Activated T-cell treated with anti-CD3 and anti-CD28 coated beads, Interleukin-2, amount 50 U/mL, for 4 hours (primary cell): Measurements from ENCODE around the gene RPS8. TPM values are rescaled to one million over a fixed set of nuclear protein-coding genes. Genes with fewer than 3 reads are reported as not detected.
A peak's percentile ranks its signal among the peaks of the same experiment; 100 is the strongest.
"Not testable (repeated sequence)": the region's sequence is repeated elsewhere in the genome, so short reads cannot be mapped to it uniquely, and the experiment has no call there.

ENCODE experiments used
- ATAC-seq, 2 donors: fragments of 200-7000 bp; cut with Tn5 transposase; one replicate each; pipeline ENCODE4 v1.10.0; 2021
- DNase-seq: peaks from one replicate; pipeline ENCODE4 v3.0.0-alpha.2; 2020
- H3K27me3 Mint-ChIP-seq: one replicate; pipeline ENCODE4 v1.8.0; 2021; ENCODE audit warnings: low read depth, mixed read lengths
- H3K36me3 Mint-ChIP-seq: one replicate; pipeline ENCODE4 v1.8.0; 2022; ENCODE audit warnings: mixed read lengths; ENCODE audit not compliant: insufficient read depth
- H3K4me1 Mint-ChIP-seq: one replicate; pipeline ENCODE4 v1.8.0; 2021; ENCODE audit warnings: low read depth, mixed read lengths
- H3K4me3 Mint-ChIP-seq: one replicate; pipeline ENCODE4 v1.8.0; 2021; ENCODE audit warnings: mild to moderate bottlenecking, moderate library complexity, mixed read lengths
- H3K9me3 Mint-ChIP-seq: one replicate; pipeline ENCODE4 v1.8.0; 2021; ENCODE audit warnings: mixed read lengths
- total RNA-seq, 3 donors: library from RNA; stranded (reverse); gene quantifications; one replicate each; pipeline ENCODE4 v1.2.1, GENCODE V29; 2021

Gene RPS8
- total RNA-seq, 3 donors from 2014 or later, result 2,825 to 3,013 (median 2,945) TPM

- Mint-ChIP-seq H3K36me3 (peaks cover 55% of the 10 kb centered on the region), H3K4me1 (peaks cover 72% of the 10 kb centered on the region), H3K27me3 (no peaks in the 10 kb centered on the region), H3K4me3 (peak overlapping the region; percentile 93), H3K9me3 (no peaks in the 10 kb centered on the region)
- ATAC-seq, result no peak
- DNase-seq, result no peak
These were observed 30.1 kb downstream of the RPS8 start for GRCh38 chr1:44805311-44806024.

- DNase-seq, result no peak
- Mint-ChIP-seq H3K27me3 (no peaks in the 10 kb centered on the region), H3K4me3 (peak overlapping the region; percentile 93), H3K36me3 (peaks cover 54% of the 10 kb centered on the region), H3K9me3 (no peaks in the 10 kb centered on the region), H3K4me1 (peaks cover 79% of the 10 kb centered on the region)
- no peak for ATAC-seq
These were observed 30.8 kb downstream of the RPS8 start for GRCh38 chr1:44806025-44806703.

GRCh38 chr1:44806704-44807363, 31.5 kb downstream of the RPS8 start, which contains the start of gene DYNLT4:
DYNLT4 (minus strand) TSS chr1:44807351; CDS start chr1:44806668, 683 bp downstream.
- H3K36me3 Mint-ChIP-seq, result peaks cover 55% of the 10 kb centered on the region
- no peaks in the 10 kb centered on the region for H3K27me3 Mint-ChIP-seq
- no peaks in the 10 kb centered on the region for H3K9me3 Mint-ChIP-seq
- peaks cover 84% of the 10 kb centered on the region for H3K4me1 Mint-ChIP-seq
- no peak for DNase-seq
- peak; percentile 5 to 6 for ATAC-seq
- peak within 1 kb of the TSS; percentile 71 for H3K4me3 Mint-ChIP-seq

- peak; percentile 85 for DNase-seq
- peaks cover 49% of the 10 kb centered on the region for H3K36me3 Mint-ChIP-seq
- peak overlapping the region; percentile 71 for H3K4me3 Mint-ChIP-seq
- peak; percentile 60 to 64 for ATAC-seq
- H3K27me3 Mint-ChIP-seq, result no peaks in the 10 kb centered on the region
- H3K4me1 Mint-ChIP-seq, result peaks cover 83% of the 10 kb centered on the region
- no peaks in the 10 kb centered on the region for H3K9me3 Mint-ChIP-seq
These were observed 32.2 kb downstream of the RPS8 start for GRCh38 chr1:44807364-44808062.

GRCh38 chr1:44808063-44808937, 33.0 kb downstream of the RPS8 start, which contains the start of gene BTBD19:
BTBD19 (plus strand) TSS chr1:44808523; CDS start chr1:44808821, 298 bp downstream.
- H3K4me1 Mint-ChIP-seq, result peaks cover 76% of the 10 kb centered on the region
- peak within 1 kb of the TSS; percentile 71 for H3K4me3 Mint-ChIP-seq
- no peaks in the 10 kb centered on the region for H3K27me3 Mint-ChIP-seq
- peak; percentile 72 for DNase-seq
- ATAC-seq, result peak; percentile 56 to 65
- peaks cover 42% of the 10 kb centered on the region for H3K36me3 Mint-ChIP-seq
- no peaks in the 10 kb centered on the region for H3K9me3 Mint-ChIP-seq

GRCh38 chr1:44808938-44809917, 33.9 kb downstream of the RPS8 start:
- Mint-ChIP-seq H3K9me3 (no peaks in the 10 kb centered on the region), H3K4me3 (peak overlapping the region; percentile 71), H3K4me1 (peaks cover 75% of the 10 kb centered on the region), H3K36me3 (peaks cover 33% of the 10 kb centered on the region), H3K27me3 (no peaks in the 10 kb centered on the region)
- peak; percentile 82 for DNase-seq
- ATAC-seq, result peak; percentile 51 to 59

- Mint-ChIP-seq H3K36me3 (peaks cover 30% of the 10 kb centered on the region), H3K9me3 (no peaks in the 10 kb centered on the region), H3K4me3 (peak overlapping the region; percentile 71), H3K4me1 (peaks cover 77% of the 10 kb centered on the region), H3K27me3 (no peaks in the 10 kb centered on the region)
- no peak for ATAC-seq
- peak; percentile 37 for DNase-seq
These were observed 34.9 kb downstream of the RPS8 start for GRCh38 chr1:44810101-44810761.

GRCh38 chr1:44810762-44811105, 35.4 kb downstream of the RPS8 start:
- not testable (repeated sequence) for DNase-seq, H3K27me3 Mint-ChIP-seq, H3K9me3 Mint-ChIP-seq, ATAC-seq
- Mint-ChIP-seq H3K4me3 (peak overlapping the region; percentile 71), H3K36me3 (peaks cover 26% of the 10 kb centered on the region), H3K4me1 (peaks cover 74% of the 10 kb centered on the region)

- peaks cover 74% of the 10 kb centered on the region for H3K4me1 Mint-ChIP-seq
These were observed 35.9 kb downstream of the RPS8 start for GRCh38 chr1:44811234-44811633.

GRCh38 chr1:44812822-44813543, 37.6 kb downstream of the RPS8 start:
- ATAC-seq (no peak), DNase-seq (no peak)
- Mint-ChIP-seq H3K27me3 (no peaks in the 10 kb centered on the region), H3K4me1 (peaks cover 64% of the 10 kb centered on the region), H3K9me3 (no peaks in the 10 kb centered on the region), H3K4me3 (peak overlapping the region; percentile 35), H3K36me3 (peaks cover 14% of the 10 kb centered on the region)

More at GRCh38 chr1:44811234-44811633, 35.9 kb downstream of the RPS8 start:
- no peak for ATAC-seq
- no peaks in the 10 kb centered on the region for H3K9me3 Mint-ChIP-seq
- H3K27me3 Mint-ChIP-seq, result no peaks in the 10 kb centered on the region
- H3K36me3 Mint-ChIP-seq, result peaks cover 25% of the 10 kb centered on the region
- H3K4me3 Mint-ChIP-seq, result peak overlapping the region; percentile 71
- DNase-seq, result no peak

GRCh38 chr1:44815926-44816325, 40.6 kb downstream of the RPS8 start:
- H3K9me3 Mint-ChIP-seq, H3K36me3 Mint-ChIP-seq, H3K27me3 Mint-ChIP-seq, H3K4me3 Mint-ChIP-seq, ATAC-seq, DNase-seq: not testable (repeated sequence)
- H3K4me1 Mint-ChIP-seq, result peaks cover 54% of the 10 kb centered on the region
